ENCODE measurements around the gene RBCK1. TPM values are rescaled to one million over a fixed set of nuclear protein-coding genes. Genes with fewer than 3 reads are reported as not detected.
"Not testable (repeated sequence)": the region's sequence is repeated elsewhere in the genome, so short reads cannot be mapped to it uniquely, and the experiment has no call there.

The RBCK1 gene
- total and polyA plus RNA-seq, 11 donors, result 37.0 to 77.7 (median 50.6) TPM

- intact Hi-C loops (cut with DNase I), result no loop called here
- WGBS, 4 donors, result 94 to 97% (median 96%) methylated on average over 3 of the region's 3 CpGs
Observed at GRCh38 chr20:387520-387919, 20.6 kb upstream of the RBCK1 start.

GRCh38 chr20:388034-388994 lies 19.8 kb upstream of the RBCK1 start:
- DNase-seq, result no peak
- Histone ChIP-seq H3K27ac (no peak overlapping the region), H3K27me3 (no peaks in the 10 kb centered on the region), H3K9me3 (no peaks in the 10 kb centered on the region), H3K4me3 (no peak overlapping the region), H3K4me1 (no peaks in the 10 kb centered on the region), H3K36me3 (peaks cover 0 to 51% (median 4%) of the 10 kb centered on the region in 9 donors)
- TF ChIP-seq POLR2A (IDR thresholded peaks at IDR 0.05) (no peak), CTCF (IDR thresholded peaks at IDR 0.05) (no peak)
- 89 to 93% (median 91%) methylated on average over 17 to 21 of the region's 21 CpGs for WGBS, 4 donors
- ATAC-seq, result no peak
- intact Hi-C loops (cut with DNase I), result no loop called here

More at GRCh38 chr20:387520-387919, 20.6 kb upstream of the RBCK1 start:
- TF ChIP-seq CTCF (IDR thresholded peaks at IDR 0.05), result no peak
- TF ChIP-seq POLR2A (IDR thresholded peaks at IDR 0.05), result no peak
- Histone ChIP-seq H3K27me3 (no peaks in the 10 kb centered on the region), H3K9me3 (no peaks in the 10 kb centered on the region), H3K4me1 (no peaks in the 10 kb centered on the region), H3K4me3 (no peak overlapping the region), H3K36me3 (peaks cover 0 to 43% (median 4%) of the 10 kb centered on the region in 9 donors), H3K27ac (no peak overlapping the region)
- DNase-seq (no peak), ATAC-seq (no peak)

GRCh38 chr20:389220-389619 lies 18.9 kb upstream of the RBCK1 start:
- H3K4me1 ChIP-seq, result no peaks in the 10 kb centered on the region
- peaks cover 0 to 60% (median 4%) of the 10 kb centered on the region in 9 donors for H3K36me3 ChIP-seq
- peak in 1 of 5 donors; percentile 42 for DNase-seq
- H3K27ac ChIP-seq, result no peak overlapping the region
- TF ChIP-seq POLR2A (IDR thresholded peaks at IDR 0.05) (no peak), CTCF (IDR thresholded peaks at IDR 0.05) (no peak)
- WGBS, 4 donors, result 64 to 74% (median 70%) methylated on average over 6 of the region's 6 CpGs
- H3K9me3 ChIP-seq, result no peaks in the 10 kb centered on the region
- intact Hi-C loops (cut with DNase I), result no loop called here
- H3K27me3 ChIP-seq, result no peaks in the 10 kb centered on the region
- H3K4me3 ChIP-seq, result no peak overlapping the region
- ATAC-seq, result peak in 3 of 4 donors; percentile 42 to 58 (median 52)

- Histone ChIP-seq H3K9me3 (no peaks in the 10 kb centered on the region), H3K27me3 (no peaks in the 10 kb centered on the region), H3K36me3 (peaks cover 0 to 74% (median 12%) of the 10 kb centered on the region in 9 donors), H3K27ac (no peak overlapping the region), H3K4me3 (no peak overlapping the region), H3K4me1 (no peaks in the 10 kb centered on the region)
- intact Hi-C loops (cut with DNase I), result no loop called here
- ATAC-seq (peak in 2 of 4 donors; percentile 10 to 19), DNase-seq (no peak)
- WGBS, 4 donors, result 94 to 96% (median 95%) methylated on average over 24 to 29 of the region's 29 CpGs
- TF ChIP-seq POLR2A (IDR thresholded peaks at IDR 0.05), result no peak
- TF ChIP-seq CTCF (IDR thresholded peaks at IDR 0.05), result no peak
Observed at GRCh38 chr20:391041-391711, 16.9 kb upstream of the RBCK1 start.

GRCh38 chr20:393296-393695 lies 14.8 kb upstream of the RBCK1 start:
- ATAC-seq; H3K27ac ChIP-seq; intact Hi-C loops (cut with DNase I); H3K4me1 ChIP-seq; H3K4me3 ChIP-seq; H3K27me3 ChIP-seq; DNase-seq; H3K9me3 ChIP-seq: not testable (repeated sequence)
- H3K36me3 ChIP-seq, result peaks cover 0 to 89% (median 12%) of the 10 kb centered on the region in 9 donors
- WGBS, 4 donors, result 88 to 99% (median 94%) methylated on average over 2 of the region's 2 CpGs
